Measurements from ENCODE around the gene ARPC2.

ARPC2 gene

DNA sequence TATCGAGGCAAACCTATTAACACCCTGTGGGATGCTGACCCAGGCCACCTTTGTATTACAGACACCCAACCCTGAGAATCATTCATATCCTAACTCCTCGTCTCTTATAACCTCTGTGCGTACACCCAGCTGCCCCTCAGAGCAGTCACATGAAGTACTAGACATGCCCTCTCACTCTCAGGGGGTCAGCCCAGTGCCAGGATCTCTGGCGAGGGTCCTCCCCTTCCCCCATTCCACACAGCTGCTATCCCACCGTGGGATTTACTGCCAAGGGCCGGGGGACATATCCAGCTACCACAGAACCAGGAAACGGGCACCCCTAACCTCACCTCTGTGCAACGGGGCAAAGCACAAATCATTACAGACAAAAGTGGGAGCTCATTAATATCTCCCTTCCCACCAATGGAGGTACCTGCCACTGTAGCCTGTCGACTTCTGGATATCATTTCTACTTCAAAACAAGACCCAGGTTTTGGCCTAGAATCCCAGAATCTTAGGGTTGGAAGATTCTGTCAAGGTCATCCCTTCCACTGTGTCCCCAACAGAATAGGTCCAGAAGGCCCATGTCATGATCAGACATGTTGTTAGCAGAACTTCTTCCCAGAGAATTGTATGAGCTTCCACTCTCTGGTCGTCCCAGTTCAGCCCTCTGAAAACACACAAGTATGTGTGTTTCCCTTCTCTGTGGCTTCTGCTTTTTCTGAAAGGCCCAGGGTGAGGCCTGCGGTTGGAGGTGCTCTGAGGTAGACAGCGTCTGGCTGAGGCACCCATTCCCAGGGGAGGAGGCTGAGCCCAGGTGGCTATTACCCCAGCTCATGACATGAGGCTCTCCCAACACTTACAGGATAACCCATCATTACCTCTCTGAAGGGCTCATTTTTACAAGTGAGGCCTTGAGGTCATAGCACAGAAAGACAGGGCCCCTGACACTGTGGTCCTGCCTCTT is 73.6 kb downstream of the ARPC2 start:
- DNase-seq (ENCODE audit: low read depth in 2 of 2) = no peak

DNA sequence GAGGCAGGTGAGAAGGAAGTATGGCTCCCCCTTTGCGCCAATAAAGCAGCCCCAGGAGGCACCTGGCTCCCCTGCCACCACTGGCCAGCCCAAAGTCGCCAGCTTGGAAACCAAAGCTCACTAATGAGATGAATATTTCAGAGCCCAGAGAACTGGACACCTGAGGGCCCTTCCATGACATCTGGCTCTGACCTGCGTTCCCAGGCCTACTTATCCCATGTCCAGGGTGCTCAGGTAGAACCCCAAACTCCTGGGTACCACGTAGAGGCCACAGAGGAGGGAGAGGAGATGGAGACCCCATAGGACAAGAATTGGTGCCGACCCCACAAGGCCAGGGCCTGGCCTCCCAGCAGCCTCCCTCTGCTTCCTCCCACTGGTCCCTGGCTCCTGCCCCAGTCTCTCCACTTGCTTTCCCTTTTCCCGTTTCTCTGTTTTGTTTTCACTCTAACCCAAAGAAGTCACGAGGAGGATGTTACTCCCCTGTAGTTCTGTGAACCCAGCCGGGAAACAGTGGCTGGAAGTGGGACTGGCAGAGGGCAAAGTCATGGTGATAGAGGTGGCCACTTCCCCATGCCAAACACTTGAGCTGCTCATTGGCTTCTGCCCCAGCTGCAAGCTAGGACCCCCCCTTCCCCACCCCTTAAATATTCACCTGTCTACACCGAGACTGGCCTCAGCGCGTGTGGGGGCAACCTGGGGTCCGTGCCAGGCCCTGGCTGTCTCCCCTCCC is 74.5 kb downstream of the ARPC2 start:
- no peak for DNase-seq (ENCODE audit: low read depth in 2 of 2)

DNA sequence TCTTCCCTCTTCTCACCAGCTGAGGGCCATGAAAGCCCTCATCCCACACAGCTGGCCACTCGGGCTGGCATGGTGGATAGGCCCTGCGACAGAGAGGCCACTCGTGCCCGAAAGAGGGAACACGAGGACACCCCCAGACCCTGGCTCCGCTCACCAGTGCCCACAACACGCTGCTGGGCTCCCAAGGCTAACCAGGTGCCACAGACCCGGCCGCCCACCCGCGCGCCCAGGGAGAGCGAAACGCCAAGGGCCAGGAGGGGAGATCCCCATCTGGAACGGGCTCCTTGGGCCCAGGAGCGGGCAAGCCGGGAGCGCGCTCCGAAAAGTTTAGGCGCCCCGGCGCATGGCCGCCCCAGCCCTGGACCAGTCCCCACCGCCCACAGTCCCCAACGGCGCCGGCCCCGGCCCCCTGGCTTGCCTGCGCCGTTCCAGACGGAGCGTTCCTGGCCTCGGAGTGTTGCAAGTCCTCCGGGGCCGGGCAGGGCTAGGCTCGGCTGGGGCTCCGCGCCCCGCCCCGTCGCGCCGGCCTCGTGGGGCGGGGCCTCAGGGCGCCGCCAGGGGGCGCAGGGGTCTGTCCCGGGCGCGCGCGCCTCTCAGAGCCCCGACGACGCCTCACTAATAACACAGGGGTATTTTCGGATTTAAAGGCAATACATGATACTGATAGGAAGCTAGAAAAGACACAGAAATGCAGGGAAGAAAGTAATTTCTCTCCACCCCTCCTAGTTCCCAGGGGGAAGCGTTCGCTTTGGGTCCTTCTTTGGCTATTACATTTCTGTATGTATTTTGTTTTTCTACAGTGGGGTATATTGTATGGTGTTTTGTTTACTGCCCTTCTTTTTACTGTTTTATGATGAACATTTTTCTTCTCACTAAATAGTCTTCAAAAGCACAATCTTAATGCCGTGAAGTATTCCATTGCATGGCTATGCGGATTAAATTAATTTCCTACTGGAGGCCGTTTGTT is 75.3 kb downstream of the ARPC2 start, which contains the start of gene TMBIM1:
Gene TMBIM1 (minus strand): TSS at position 456 of the 967 bp plus-strand sequence. CDS start 10,362 bp downstream, outside the sequence.
- DNase-seq (ENCODE audit: low read depth in 2 of 2) = peak in 1 of 2 donors; percentile 65

DNA sequence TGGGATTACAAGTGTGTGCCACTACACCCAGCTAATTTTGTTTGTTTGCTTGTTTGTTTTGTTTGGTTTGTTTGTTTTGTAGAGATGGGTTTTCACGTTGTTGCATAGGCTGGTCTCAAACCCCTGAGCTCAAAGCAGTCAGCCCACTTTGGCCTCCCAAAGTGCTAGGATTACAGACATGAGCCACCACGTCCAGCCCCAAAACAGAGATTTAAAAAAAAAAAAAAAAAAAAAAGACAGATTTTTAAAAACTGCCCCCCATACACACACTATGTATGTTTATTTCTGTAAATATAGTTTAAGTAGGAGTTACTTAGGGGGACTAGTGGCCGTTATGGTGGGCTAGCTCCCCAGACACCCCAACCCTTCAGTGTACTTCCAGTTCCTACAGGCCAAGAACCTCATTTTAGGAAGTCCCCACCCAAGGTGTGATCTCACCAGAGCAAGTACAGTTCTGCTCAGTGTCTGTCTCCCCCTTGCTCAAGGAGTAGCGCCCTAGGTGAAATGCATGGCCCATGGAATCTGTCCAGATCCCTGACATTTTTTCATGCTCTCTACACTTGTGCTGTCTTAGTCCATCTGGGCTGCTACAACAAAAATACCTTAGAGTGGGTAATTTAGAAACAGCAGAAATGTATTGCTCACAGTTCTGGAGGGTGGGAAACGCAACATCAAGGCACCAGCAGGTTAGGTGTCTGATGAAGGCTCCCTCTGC is 76.9 kb downstream of the ARPC2 start:
- no peak for DNase-seq (ENCODE audit: low read depth in 2 of 2)

DNA sequence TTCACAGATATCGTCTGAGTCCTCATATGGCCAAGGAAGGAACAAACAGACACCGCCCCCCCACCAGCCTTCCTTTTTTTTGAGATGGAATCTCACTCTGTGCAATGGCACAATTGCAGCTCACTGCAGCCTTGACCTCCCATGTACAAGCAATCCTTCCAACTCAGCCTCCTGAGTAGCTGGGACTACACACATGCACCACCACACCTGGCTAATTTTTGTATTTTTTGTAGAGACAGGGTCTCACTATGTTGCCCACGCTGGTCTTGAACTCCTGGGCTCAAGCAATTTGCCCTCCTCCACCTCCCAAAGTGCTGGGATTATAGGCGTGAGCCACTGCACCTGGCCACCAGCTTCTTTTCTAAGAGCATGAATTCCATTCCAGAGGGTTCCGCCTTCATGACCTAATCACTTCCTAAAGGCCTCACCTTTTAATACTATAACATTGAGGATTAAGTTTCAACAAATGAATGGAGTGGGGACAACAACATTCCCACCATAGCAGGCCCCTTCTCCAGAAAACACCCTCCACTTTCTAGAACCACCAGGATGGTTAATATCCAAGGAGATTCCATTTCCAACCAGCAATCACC is 77.5 kb downstream of the ARPC2 start:
- DNase-seq (ENCODE audit: low read depth in 2 of 2) = no peak

DNA sequence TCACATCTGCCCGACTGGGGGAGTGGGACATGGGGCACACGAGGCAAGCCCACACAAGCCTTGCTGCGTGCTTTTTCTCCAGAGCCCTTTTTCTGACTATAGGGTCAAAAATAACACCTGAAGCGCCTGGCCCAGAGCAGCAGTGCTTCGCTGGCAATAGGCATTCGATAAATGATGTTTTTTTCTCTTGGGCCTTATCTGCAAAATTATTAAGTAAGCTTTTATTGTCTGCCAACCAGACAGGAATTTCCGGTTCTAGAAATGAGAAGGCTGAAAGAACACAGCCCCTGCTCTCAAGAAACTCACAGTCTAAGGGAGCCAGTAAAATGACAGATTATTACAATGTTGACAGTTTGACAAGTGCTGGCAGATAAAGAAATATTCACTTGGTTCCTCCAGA is 78.0 kb downstream of the ARPC2 start:
- no peak for DNase-seq (ENCODE audit: low read depth in 2 of 2)

DNA sequence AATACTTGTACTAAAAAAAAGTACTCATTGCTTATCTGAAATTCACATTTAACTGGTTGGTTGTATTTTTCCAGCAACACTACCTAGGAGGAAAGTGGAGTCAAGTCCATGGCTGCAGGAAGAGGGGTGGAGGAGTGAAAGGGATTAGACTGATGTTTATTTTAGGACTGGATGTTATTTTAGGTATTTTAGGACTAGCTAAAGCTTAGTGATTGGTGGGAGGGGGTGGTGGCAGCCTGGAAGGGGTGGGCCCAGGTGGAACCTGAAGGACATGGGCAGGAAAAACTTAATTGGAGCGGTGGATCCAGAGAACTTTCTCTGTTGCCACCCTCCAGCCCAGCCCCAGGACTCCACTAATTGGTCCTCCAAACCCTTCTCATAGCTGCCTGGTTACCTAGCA is 79.2 kb downstream of the ARPC2 start:
- no peak for DNase-seq (ENCODE audit: low read depth in 2 of 2)

DNA sequence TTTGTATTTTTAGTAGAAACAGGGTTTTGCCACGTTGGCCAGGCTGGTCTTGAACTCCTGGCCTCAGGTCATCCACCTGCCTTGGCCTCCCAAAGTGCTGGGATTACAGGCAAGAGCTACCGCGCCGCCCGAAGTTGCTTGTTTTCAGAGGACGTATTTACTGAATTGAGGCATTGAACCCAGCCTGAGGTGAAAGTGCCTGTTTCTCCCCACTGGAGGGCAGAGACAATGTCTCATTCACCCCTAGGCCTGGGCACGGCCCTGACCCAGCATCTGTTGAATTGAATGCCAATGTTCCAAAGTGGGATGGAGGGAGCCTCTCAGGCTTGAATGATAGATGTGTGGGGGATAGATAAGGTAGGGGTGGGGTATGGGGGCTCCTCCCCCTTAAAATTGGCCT is 79.9 kb downstream of the ARPC2 start:
- no peak for DNase-seq (ENCODE audit: low read depth in 2 of 2)

DNA sequence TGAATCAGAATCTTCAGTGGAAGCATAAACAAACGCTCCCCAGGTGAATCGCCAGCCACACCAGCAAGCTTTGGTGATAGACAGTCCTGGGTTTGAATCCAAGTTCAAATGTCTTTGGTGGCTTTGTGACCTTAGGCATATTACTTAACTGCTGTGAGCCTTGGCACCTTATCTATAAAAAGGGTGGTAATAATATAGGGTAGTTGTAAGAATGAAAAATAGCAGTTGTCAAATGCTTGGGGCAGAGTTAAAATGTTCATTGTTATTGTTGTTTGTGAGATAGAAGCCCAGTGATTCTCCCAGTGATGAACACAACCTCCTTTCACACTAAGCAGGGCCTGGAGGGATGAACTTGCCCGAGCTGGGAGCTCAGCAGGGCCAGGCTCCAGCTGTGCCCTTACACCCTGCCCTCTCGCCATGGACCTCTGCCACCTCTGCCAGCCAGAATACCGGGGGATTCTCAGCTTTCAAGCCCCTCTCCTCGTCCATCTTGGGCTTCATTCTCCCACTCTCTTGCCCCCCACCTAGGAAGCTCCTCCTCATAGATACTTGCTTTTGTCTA is 81.4 kb downstream of the ARPC2 start:
- no peak for DNase-seq (ENCODE audit: low read depth in 2 of 2)

DNA sequence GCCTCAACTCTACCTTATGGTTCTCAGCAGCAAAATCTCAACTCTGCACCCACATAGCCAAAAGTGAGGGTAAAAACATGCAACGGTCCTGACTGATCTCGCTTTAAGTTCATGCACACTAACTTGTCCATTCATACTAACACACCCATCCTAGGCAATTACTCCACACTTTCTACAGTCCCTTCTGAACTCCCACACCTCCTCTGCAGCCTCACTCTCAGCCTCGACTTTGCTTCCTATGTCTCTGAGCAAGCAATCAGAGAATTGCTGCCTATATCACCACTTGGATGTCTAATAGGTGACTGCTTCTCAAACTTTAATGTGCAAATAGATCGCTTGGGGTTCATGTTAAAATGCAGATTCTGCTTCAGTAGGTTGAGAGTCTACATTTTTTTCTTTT is 83.2 kb downstream of the ARPC2 start:
- no peak for DNase-seq (ENCODE audit: low read depth in 2 of 2)

DNA sequence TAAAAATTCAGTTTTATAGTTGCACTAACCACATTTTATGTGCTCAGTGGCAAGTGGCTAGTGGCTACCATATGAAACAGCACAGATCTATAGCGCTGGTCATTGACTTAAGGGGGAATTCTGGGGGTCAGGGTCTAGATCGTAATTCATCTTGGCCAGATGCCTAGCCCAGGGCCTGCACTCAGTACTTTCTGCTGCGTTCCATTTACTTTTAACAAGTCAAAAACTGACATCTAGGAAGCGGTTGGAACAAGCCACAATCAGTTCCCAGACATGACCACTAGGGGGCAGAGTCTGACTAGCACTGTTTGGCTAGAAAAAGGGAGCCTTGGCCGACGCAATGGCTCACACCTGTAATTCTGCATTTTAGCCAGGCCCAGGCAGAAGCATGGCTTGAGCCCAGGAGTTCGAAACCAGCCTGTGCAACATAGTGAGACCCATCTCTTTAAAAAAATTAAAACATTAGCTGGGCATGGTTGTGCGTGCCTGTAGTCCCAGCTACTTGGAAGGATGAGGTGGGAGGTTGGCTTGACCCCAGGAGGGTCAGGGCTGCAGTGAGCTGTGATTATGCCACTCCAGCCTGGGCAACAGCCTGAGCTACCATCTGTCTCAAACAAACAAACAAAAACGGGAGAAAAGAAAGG is 84.3 kb downstream of the ARPC2 start:
- peak; percentile 50 to 70 for DNase-seq (ENCODE audit: low read depth in 2 of 2)

Data from stimulated activated CD8-positive, alpha-beta memory T cell treated with anti-CD3 and anti-CD28 coated beads, Interleukin-15, amount 100 ng/mL, for 4 hours (primary cell).